Endothelial cell (in vitro differentiated cells): ENCODE data around the gene PPDPF. TPM values are rescaled to one million over a fixed set of nuclear protein-coding genes. Genes with fewer than 3 reads are reported as not detected.
A peak's percentile ranks its signal among the peaks of the same experiment; 100 is the strongest.

Experiments used
- DNase-seq: peaks from one replicate; pipeline ENCODE4 v3.0.0; 2021; ENCODE audit warnings: low spot score
- H3K27ac Mint-ChIP-seq: one replicate; pipeline ENCODE4 v1.8.0; 2021; ENCODE audit warnings: mixed read lengths, inconsistent platforms; ENCODE audit not compliant: unreplicated experiment
- H3K27me3 Mint-ChIP-seq: one replicate; pipeline ENCODE4 v1.8.0; 2021; ENCODE audit warnings: mild to moderate bottlenecking, moderate library complexity, mixed read lengths, inconsistent platforms; ENCODE audit not compliant: unreplicated experiment
- H3K36me3 Mint-ChIP-seq: one replicate; pipeline ENCODE4 v1.8.0; 2021; ENCODE audit warnings: mild to moderate bottlenecking, low read depth, mixed read lengths, inconsistent platforms; ENCODE audit not compliant: unreplicated experiment
- H3K4me1 Mint-ChIP-seq: one replicate; pipeline ENCODE4 v1.8.0; 2021; ENCODE audit warnings: mild to moderate bottlenecking, mixed read lengths, inconsistent platforms; ENCODE audit not compliant: unreplicated experiment
- H3K4me3 Mint-ChIP-seq: one replicate; pipeline ENCODE4 v1.8.0; 2021; ENCODE audit warnings: mild to moderate bottlenecking, mixed read lengths, inconsistent platforms; ENCODE audit not compliant: unreplicated experiment
- H3K9me3 Mint-ChIP-seq: one replicate; pipeline ENCODE4 v1.8.0; 2021; ENCODE audit warnings: mixed read lengths, inconsistent platforms; ENCODE audit not compliant: unreplicated experiment
- CTCF ChIP-seq: fragments of 200-600 bp; sonication (generic); IDR thresholded peaks from one replicate; pipeline ENCODE4 v1.5.0; 2021; ENCODE audit warnings: antibody characterized with exemption; ENCODE audit not compliant: unreplicated experiment
- total RNA-seq: library from RNA; stranded (reverse); fragmentation: NEBNext Ultra II Directional; extraction: Animal tissue kit (Norgen Biotek cat#: 25700); gene quantifications from one replicate; pipeline ENCODE4 v1.2.1, GENCODE V29; 2021; ENCODE audit not compliant: unreplicated experiment

Gene PPDPF
- total RNA-seq, 1 donor from 2014 or later = 151 TPM

GRCh38 chr20:63472862-63473390 is 47.6 kb upstream of the PPDPF start:
- H3K4me3 Mint-ChIP-seq = no peak overlapping the region

GRCh38 chr20:63473555-63474449 is 46.8 kb upstream of the PPDPF start:
- Mint-ChIP-seq H3K27me3 (peaks cover 2% of the 10 kb centered on the region), H3K4me3 (no peak overlapping the region), H3K36me3 (no peaks in the 10 kb centered on the region), H3K9me3 (no peaks in the 10 kb centered on the region), H3K27ac (no peak overlapping the region), H3K4me1 (no peaks in the 10 kb centered on the region)
- DNase-seq = no peak
- no peak for TF ChIP-seq CTCF

More at GRCh38 chr20:63472862-63473390, 47.6 kb upstream of the PPDPF start:
- no peaks in the 10 kb centered on the region for H3K27me3 Mint-ChIP-seq
- H3K36me3 Mint-ChIP-seq = no peaks in the 10 kb centered on the region
- TF ChIP-seq CTCF = no peak
- no peaks in the 10 kb centered on the region for H3K4me1 Mint-ChIP-seq
- no peaks in the 10 kb centered on the region for H3K9me3 Mint-ChIP-seq
- no peak overlapping the region for H3K27ac Mint-ChIP-seq
- no peak for DNase-seq

GRCh38 chr20:63475209-63475608 is 45.4 kb upstream of the PPDPF start:
- no peak for TF ChIP-seq CTCF
- no peak overlapping the region for H3K27ac Mint-ChIP-seq
- H3K4me3 Mint-ChIP-seq = no peak overlapping the region
- H3K27me3 Mint-ChIP-seq = peaks cover 2% of the 10 kb centered on the region
- no peaks in the 10 kb centered on the region for H3K9me3 Mint-ChIP-seq
- peak; percentile 56 for DNase-seq
- no peaks in the 10 kb centered on the region for H3K4me1 Mint-ChIP-seq
- no peaks in the 10 kb centered on the region for H3K36me3 Mint-ChIP-seq

- no peak overlapping the region for H3K4me3 Mint-ChIP-seq
- H3K9me3 Mint-ChIP-seq = no peaks in the 10 kb centered on the region
- H3K4me1 Mint-ChIP-seq = no peaks in the 10 kb centered on the region
- peak overlapping the region; percentile 18 for H3K27ac Mint-ChIP-seq
- TF ChIP-seq CTCF = no peak
- H3K27me3 Mint-ChIP-seq = peaks cover 3% of the 10 kb centered on the region
- DNase-seq = no peak
- H3K36me3 Mint-ChIP-seq = no peaks in the 10 kb centered on the region
Measured at GRCh38 chr20:63477061-63477616, 43.4 kb upstream of the PPDPF start.

- no peak overlapping the region for H3K4me3 Mint-ChIP-seq
- no peaks in the 10 kb centered on the region for H3K9me3 Mint-ChIP-seq
- peaks cover 7% of the 10 kb centered on the region for H3K27me3 Mint-ChIP-seq
- no peaks in the 10 kb centered on the region for H3K36me3 Mint-ChIP-seq
- TF ChIP-seq CTCF = no peak
- H3K27ac Mint-ChIP-seq = no peak overlapping the region
- DNase-seq = no peak
- H3K4me1 Mint-ChIP-seq = no peaks in the 10 kb centered on the region
Measured at GRCh38 chr20:63477944-63478343, 42.6 kb upstream of the PPDPF start.
